Endothelial cell of umbilical vein (primary cell): ENCODE results near the gene NFATC2IP. TPM values are rescaled to one million over a fixed set of nuclear protein-coding genes. Genes with fewer than 3 reads are reported as not detected.

Experiments used
- BruUV-seq: library from RNA; stranded (reverse); fragments of 400-500 nt; replicated peaks from 2 replicates; lab custom pipeline; 2021; lab: Mats Ljungman, UMichigan
- CTCF ChIA-PET: fragments of 300-600, 350-600 bp; sonication (Branson Sonifier 250); formaldehyde crosslinking; loops from one replicate; lab custom pipeline; 2021; ENCODE audit warnings: antibody characterized with exemption, inconsistent platforms; lab: Charles Lee
- POLR2A ChIA-PET: fragments of 300-600, 350-600 bp; sonication (Branson Sonifier 250); formaldehyde crosslinking; loops from one replicate; lab custom pipeline; 2021; ENCODE audit warnings: antibody characterized with exemption, inconsistent platforms; lab: Charles Lee
- DNase-seq: peaks from one replicate; pipeline ENCODE4 v3.0.0-alpha.2; 2011; ENCODE audit warnings: low read depth, low spot score
- FAIRE-seq: peaks from 2 replicates; lab custom pipeline; 2011; peaks lifted over from hg19 to GRCh38; lab: Jason Lieb, UNC
- H2AFZ ChIP-seq: 2 replicates; pipeline ENCODE4 v1.6.0; 2012; ENCODE audit warnings: low read depth, low read length, control low read depth, inconsistent platforms
- H3K27ac ChIP-seq: 2 replicates; pipeline ENCODE4 v1.5.1; 2011; ENCODE audit warnings: low read depth, mild to moderate bottlenecking, control low read depth, low read length, moderate library complexity; ENCODE audit not compliant: insufficient read depth
- H3K27me3 ChIP-seq, 2 experiments: 2 replicates each; pipeline versions ENCODE4 v1.6.0 to v1.6.1; 2011; ENCODE audit warnings: low read length in 2 of 2, mixed read lengths in 1 of 2; ENCODE audit not compliant: control insufficient read depth in 2 of 2, insufficient read depth in 2 of 2
- H3K36me3 ChIP-seq, 2 experiments: 2 replicates in 1 of 2; 3 replicates in 1 of 2; pipeline ENCODE4 v1.5.1; 2011; ENCODE audit warnings: low read length in 2 of 2, mild to moderate bottlenecking in 1 of 2, moderate library complexity in 1 of 2; ENCODE audit not compliant: control insufficient read depth in 2 of 2, insufficient read depth in 2 of 2; ENCODE audit errors: extremely low read depth in 1 of 2
- H3K4me1 ChIP-seq: 3 replicates; pipeline ENCODE4 v1.5.1; 2011; ENCODE audit warnings: mild to moderate bottlenecking, low read length; ENCODE audit not compliant: control insufficient read depth, insufficient read depth; ENCODE audit errors: extremely low read depth
- H3K4me2 ChIP-seq: 2 replicates; pipeline ENCODE4 v1.6.1; 2011; ENCODE audit warnings: low read length, control low read depth, mixed read lengths; ENCODE audit not compliant: insufficient read depth
- H3K4me3 ChIP-seq, 3 experiments: fragments of 200-600 bp in 1 of 3; sonication (generic), shearing (Covaris generic) in 1 of 3; replicated peaks in 1 of 3; 2 replicates each; pipeline ENCODE4 v1.5.1; 2011 to 2016; ENCODE audit warnings: control low read depth in 3 of 3, low read length in 3 of 3, mild to moderate bottlenecking in 2 of 3, inconsistent platforms in 1 of 3, low read depth in 1 of 3, moderate library complexity in 1 of 3; ENCODE audit not compliant: insufficient read depth in 1 of 3
- H3K79me2 ChIP-seq: 2 replicates; pipeline ENCODE4 v1.6.0; 2012; ENCODE audit warnings: low read length, inconsistent platforms; ENCODE audit not compliant: control insufficient read depth, insufficient read depth
- H3K9ac ChIP-seq: replicated peaks from 2 replicates; pipeline ENCODE3; 2011; ENCODE audit warnings: low read length, control low read depth; ENCODE audit not compliant: insufficient read depth; ENCODE audit errors: extremely low read depth
- H3K9me1 ChIP-seq: replicated peaks from 3 replicates; pipeline ENCODE4 v1.6.0; 2011; ENCODE audit warnings: mild to moderate bottlenecking, low read length; ENCODE audit not compliant: control insufficient read depth, insufficient read depth; ENCODE audit errors: extremely low read depth
- H3K9me3 ChIP-seq: replicated peaks from 2 replicates; pipeline ENCODE4 v1.5.1; 2012; ENCODE audit warnings: low read length, inconsistent platforms; ENCODE audit not compliant: control insufficient read depth, insufficient read depth
- H4K20me1 ChIP-seq: replicated peaks from 2 replicates; pipeline ENCODE3; 2011; ENCODE audit warnings: mild to moderate bottlenecking, low read length; ENCODE audit not compliant: control insufficient read depth, insufficient read depth; ENCODE audit errors: extremely low read depth
- EZH2 ChIP-seq: IDR thresholded peaks from 2 replicates; pipeline ENCODE4 v1.6.1; 2012; ENCODE audit warnings: borderline replicate concordance, low read depth, mild to moderate bottlenecking, moderate library complexity, low read length, inconsistent platforms; ENCODE audit not compliant: severe bottlenecking
- FOS ChIP-seq: IDR thresholded peaks from 2 replicates; pipeline ENCODE4 v1.6.1; 2011; ENCODE audit warnings: mild to moderate bottlenecking, low read length, moderate library complexity, borderline replicate concordance; ENCODE audit not compliant: insufficient read depth
- GATA2 ChIP-seq: IDR thresholded peaks from 2 replicates; pipeline ENCODE4 v1.7.0; 2011; ENCODE audit warnings: low read depth, mild to moderate bottlenecking, moderate library complexity, mixed read lengths, low read length; ENCODE audit not compliant: insufficient read length, insufficient read depth
- JUN ChIP-seq: IDR thresholded peaks from 2 replicates; pipeline ENCODE4 v1.6.1; 2011; ENCODE audit warnings: borderline replicate concordance, low read depth; ENCODE audit not compliant: insufficient read length, insufficient read depth
- MYC ChIP-seq: IDR thresholded peaks from one replicate; pipeline ENCODE4 v1.6.1; 2011; ENCODE audit warnings: mild to moderate bottlenecking, low read depth, low read length
- POLR2A ChIP-seq: IDR thresholded peaks from 2 replicates; pipeline ENCODE4 v1.6.1; 2012; ENCODE audit warnings: low read depth, mild to moderate bottlenecking, control low read depth, low read length
- POLR2AphosphoS5 ChIP-seq: IDR thresholded peaks from 2 replicates; pipeline ENCODE4 v1.6.1; 2012; ENCODE audit warnings: low read depth, mild to moderate bottlenecking, control low read depth, low read length, moderate library complexity; ENCODE audit not compliant: insufficient read depth
- dilution Hi-C: fragments of 300-500 bp; cut with MboI; formaldehyde crosslinking; loops from one replicate; pipeline ENCODE4 v1.15.0; 2019; ENCODE audit warnings: low sequenced_read_pairs; ENCODE audit not compliant: extremely low pct_ligation_motif_present
- intact Hi-C: fragments of 100-400 bp; cut with micrococcal nuclease; formaldehyde crosslinking; loops from one replicate; pipeline ENCODE4 v1.10.0; 2022
- polyA plus RNA-seq, 4 experiments: library from polyadenylated mRNA; depleted of rRNA in 3 of 4; stranded (reverse) in 3 of 4; unstranded in 1 of 4; fragments of >200 nt; gene quantifications; 2 replicates each; pipeline versions ENCODE4 v1.2.1 to v1.2.3, GENCODE V29; 2011 to 2012; ENCODE audit warnings: missing spikeins in 1 of 4
- total RNA-seq: library from RNA; stranded (reverse); gene quantifications from 2 replicates; pipeline ENCODE4 v1.2.3, GENCODE V29; 2021
- TF ChIP-seq, protein P1 (sequence below): IDR thresholded peaks from 2 replicates; pipeline ENCODE4 v1.6.1; 2011; ENCODE audit not compliant: insufficient read depth, insufficient read length
- TF ChIP-seq, protein P2 (sequence below), 2 donors: IDR thresholded peaks; 1 replicate in 1 of 2; 2 replicates in 1 of 2; pipeline ENCODE4 v1.5.1; 2011; ENCODE audit warnings: low read length in 2 of 2, mild to moderate bottlenecking in 2 of 2, moderate library complexity in 2 of 2, control low read depth in 1 of 2, inconsistent platforms in 1 of 2, low read depth in 1 of 2; ENCODE audit not compliant: insufficient read depth in 1 of 2; ENCODE audit errors: extremely low read depth in 1 of 2

Gene NFATC2IP
- total and polyA plus RNA-seq, 2 donors (not counting 3 experiments of a cell fraction or from before 2014, with no cell fraction given), result 64.1 to 69.6 TPM

GRCh38 chr16:28991687-28992086, 41.0 kb downstream of the NFATC2IP start:
- dilution Hi-C loops, result no loop called here
- BruUV-seq, result no TSS peak

More at GRCh38 chr16:28991687-28992086, 41.0 kb downstream of the NFATC2IP start:
- H3K9me3 ChIP-seq, result no peaks in the 10 kb centered on the region
- ChIA-PET CTCF (no interaction called here), POLR2A (no interaction called here)
- no peaks in the 10 kb centered on the region for H3K9me1 ChIP-seq
- TF ChIP-seq MYC, result no peak
- no peak for TF ChIP-seq JUN
- TF ChIP-seq FOS, result no peak
- no peak for TF ChIP-seq GATA2
- no peak for TF ChIP-seq POLR2A
- TF ChIP-seq EZH2, result no peak
- TF ChIP-seq POLR2AphosphoS5, result no peak
- TF ChIP-seq, protein P1, sequence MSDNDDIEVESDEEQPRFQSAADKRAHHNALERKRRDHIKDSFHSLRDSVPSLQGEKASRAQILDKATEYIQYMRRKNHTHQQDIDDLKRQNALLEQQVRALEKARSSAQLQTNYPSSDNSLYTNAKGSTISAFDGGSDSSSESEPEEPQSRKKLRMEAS, result no peak
- TF ChIP-seq, protein P2, sequence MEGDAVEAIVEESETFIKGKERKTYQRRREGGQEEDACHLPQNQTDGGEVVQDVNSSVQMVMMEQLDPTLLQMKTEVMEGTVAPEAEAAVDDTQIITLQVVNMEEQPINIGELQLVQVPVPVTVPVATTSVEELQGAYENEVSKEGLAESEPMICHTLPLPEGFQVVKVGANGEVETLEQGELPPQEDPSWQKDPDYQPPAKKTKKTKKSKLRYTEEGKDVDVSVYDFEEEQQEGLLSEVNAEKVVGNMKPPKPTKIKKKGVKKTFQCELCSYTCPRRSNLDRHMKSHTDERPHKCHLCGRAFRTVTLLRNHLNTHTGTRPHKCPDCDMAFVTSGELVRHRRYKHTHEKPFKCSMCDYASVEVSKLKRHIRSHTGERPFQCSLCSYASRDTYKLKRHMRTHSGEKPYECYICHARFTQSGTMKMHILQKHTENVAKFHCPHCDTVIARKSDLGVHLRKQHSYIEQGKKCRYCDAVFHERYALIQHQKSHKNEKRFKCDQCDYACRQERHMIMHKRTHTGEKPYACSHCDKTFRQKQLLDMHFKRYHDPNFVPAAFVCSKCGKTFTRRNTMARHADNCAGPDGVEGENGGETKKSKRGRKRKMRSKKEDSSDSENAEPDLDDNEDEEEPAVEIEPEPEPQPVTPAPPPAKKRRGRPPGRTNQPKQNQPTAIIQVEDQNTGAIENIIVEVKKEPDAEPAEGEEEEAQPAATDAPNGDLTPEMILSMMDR (IDR thresholded peaks at IDR 0.05; ENCODE audit: extremely low read depth in 1 of 2, insufficient read depth in 1 of 2, low read depth in 1 of 2, low read length in 2 of 2), result no peak
- no peaks in the 10 kb centered on the region for H3K27me3 ChIP-seq
- FAIRE-seq, result no peak
- no peaks in the 10 kb centered on the region for H3K79me2 ChIP-seq
- DNase-seq, result no peak
- H3K4me2 ChIP-seq, result no peak overlapping the region
- H4K20me1 ChIP-seq, result no peaks in the 10 kb centered on the region
- intact Hi-C loops, result no loop called here
- H3K4me1 ChIP-seq, result no peaks in the 10 kb centered on the region
- H3K27ac ChIP-seq, result no peak overlapping the region
- H3K4me3 ChIP-seq, result no peak overlapping the region
- peaks cover 0 to 1% of the 10 kb centered on the region in 2 experiments for H3K36me3 ChIP-seq
- no peak overlapping the region for H2AFZ ChIP-seq
- no peak overlapping the region for H3K9ac ChIP-seq
